PC-3 (cell line): ENCODE measurements around the gene CTRB1. TPM values are rescaled to one million over a fixed set of nuclear protein-coding genes. Genes with fewer than 3 reads are reported as not detected.

Experiments used
- ATAC-seq: fragments of 200-7000 bp; cut with Tn5 transposase; 2 replicates; pipeline ENCODE4 v1.9.1; 2020; ENCODE audit warnings: mild to moderate bottlenecking, moderate library complexity
- BruUV-seq: library from RNA; stranded (reverse); fragments of 400-500 nt; replicated peaks from 2 replicates; lab custom pipeline; 2021; lab: Mats Ljungman, UMichigan
- CTCF ChIA-PET: fragments of 300-600 bp; sonication (Branson Sonifier 250); formaldehyde crosslinking; loops from one replicate; lab custom pipeline; 2022; ENCODE audit warnings: antibody characterized with exemption; lab: Charles Lee
- POLR2A ChIA-PET: fragments of 300-600 bp; sonication (Branson Sonifier 250); formaldehyde crosslinking; loops from one replicate; lab custom pipeline; 2022; ENCODE audit warnings: antibody characterized with exemption; ENCODE audit not compliant: unreplicated experiment; lab: Charles Lee
- DNase-seq: peaks from one replicate; pipeline ENCODE4 v3.0.0-alpha.2; 2015
- H2AFZ ChIP-seq: fragments of 300-600 bp; sonication (generic); 2 replicates; pipeline ENCODE4 v1.6.0; 2016; ENCODE audit warnings: antibody characterized with exemption, low read length
- H3F3A ChIP-seq: fragments of 300-600 bp; sonication (generic); one replicate; pipeline ENCODE4 v1.6.0; 2017; ENCODE audit warnings: antibody characterized with exemption, low read length, control low read depth, mild to moderate bottlenecking; ENCODE audit not compliant: unreplicated experiment
- H3K27ac ChIP-seq: fragments of 300-600 bp; sonication (generic); 2 replicates; pipeline ENCODE4 v1.5.1; 2016; ENCODE audit warnings: mild to moderate bottlenecking, low read length
- H3K27me3 ChIP-seq: fragments of 300-600 bp; sonication (generic); 2 replicates; pipeline ENCODE4 v1.6.1; 2016; ENCODE audit warnings: low read length, mixed read lengths
- H3K36me3 ChIP-seq: fragments of 300-600 bp; sonication (generic); 2 replicates; pipeline ENCODE4 v1.6.1; 2016; ENCODE audit warnings: low read depth, mixed run types, low read length, mixed read lengths
- H3K4me1 ChIP-seq: fragments of 300-600 bp; sonication (generic); 2 replicates; pipeline ENCODE4 v1.5.1; 2016; ENCODE audit warnings: low read length; ENCODE audit not compliant: insufficient read depth
- H3K4me2 ChIP-seq: fragments of 300-600 bp; sonication (generic); 2 replicates; pipeline ENCODE4 v1.6.0; 2016; ENCODE audit warnings: low read length
- H3K4me3 ChIP-seq: fragments of 300-600 bp; sonication (generic); 2 replicates; pipeline ENCODE4 v1.5.1; 2016; ENCODE audit warnings: mild to moderate bottlenecking, low read length, mixed read lengths
- H3K79me2 ChIP-seq: fragments of 300-600 bp; sonication (generic); 2 replicates; pipeline ENCODE4 v1.6.1; 2017; ENCODE audit warnings: low read length, mixed read lengths
- H3K9ac ChIP-seq: fragments of 300-600 bp; sonication (generic); 2 replicates; pipeline ENCODE4 v1.6.0; 2016; ENCODE audit warnings: mild to moderate bottlenecking, low read length
- H3K9me2 ChIP-seq: fragments of 300-600 bp; sonication (generic); replicated peaks from 2 replicates; pipeline ENCODE4 v1.6.1; 2016; ENCODE audit warnings: mixed run types, low read length, mixed read lengths
- H3K9me3 ChIP-seq: fragments of 300-600 bp; sonication (generic); 2 replicates; pipeline ENCODE4 v1.6.1; 2016; ENCODE audit warnings: low read length, mixed read lengths
- H4K20me1 ChIP-seq: fragments of 300-600 bp; sonication (generic); 2 replicates; pipeline ENCODE4 v1.6.1; 2016; ENCODE audit warnings: low read length, mixed read lengths
- CTCF ChIP-seq: fragments of 300-600 bp; sonication (generic); conservative IDR thresholded peaks from 2 replicates; pipeline ENCODE4 v1.5.1; 2017; ENCODE audit warnings: antibody characterized with exemption, low read depth, mild to moderate bottlenecking, low read length
- EZH2 ChIP-seq: fragments of 300-600 bp; sonication (generic); IDR thresholded peaks from one replicate; pipeline ENCODE4 v1.6.1; 2017; ENCODE audit warnings: antibody characterized with exemption, mild to moderate bottlenecking, low read length; ENCODE audit not compliant: unreplicated experiment
- EZH2phosphoT487 ChIP-seq: fragments of 300-600 bp; sonication (generic); IDR thresholded peaks from 2 replicates; pipeline ENCODE4 v1.6.1; 2018; ENCODE audit warnings: mild to moderate bottlenecking, antibody characterized with exemption, low read length, borderline replicate concordance
- intact Hi-C: fragments of 100-400 bp; cut with micrococcal nuclease; formaldehyde crosslinking; loops from 2 replicates; pipeline ENCODE4 v1.9.0; 2023
- total RNA-seq: library from RNA; depleted of rRNA; stranded (reverse); fragments of >200 nt; gene quantifications from 2 replicates; pipeline ENCODE4 v1.2.3, GENCODE V29; 2014

CTRB1 gene
- total RNA-seq, 1 experiment from 2014 or later, result not detected

GRCh38 chr16:75224306-75225082, 5.7 kb downstream of the CTRB1 start:
- CTCF ChIA-PET, result no interaction called here
- Histone ChIP-seq H3K36me3 (peaks cover under 1% of the 10 kb centered on the region; the same call in 1 of the 2 replicates), H3K27ac (no peak overlapping the region), H3K79me2 (no peaks in the 10 kb centered on the region), H3K4me1 (no peaks in the 10 kb centered on the region), H3K4me3 (no peak overlapping the region), H4K20me1 (no peaks in the 10 kb centered on the region), H3K9ac (no peak overlapping the region), H3K9me3 (no peaks in the 10 kb centered on the region), H3K4me2 (no peak overlapping the region), H3K9me2 (no peaks in the 10 kb centered on the region), H2AFZ (no peak overlapping the region), H3K27me3 (no peaks in the 10 kb centered on the region), H3F3A (no peaks in the 10 kb centered on the region)
- POLR2A ChIA-PET, result no interaction called here
- BruUV-seq, result no TSS peak
- DNase-seq (no peak), ATAC-seq (no peak; the same call in 1 of the 2 replicates)
- intact Hi-C loops, result no loop called here
- TF ChIP-seq CTCF, result no peak
- TF ChIP-seq EZH2, result no peak
- TF ChIP-seq EZH2phosphoT487, result no peak

- no peaks in the 10 kb centered on the region for H4K20me1 ChIP-seq
- no peaks in the 10 kb centered on the region for H3K4me1 ChIP-seq
- H3K4me3 ChIP-seq, result no peak overlapping the region
- TF ChIP-seq CTCF (no peak), EZH2phosphoT487 (no peak), EZH2 (no peak)
- DNase-seq, result no peak
- ATAC-seq, result 0 out of 2 replicates have a peak, but pooled peaks have one; percentile 10
- H2AFZ ChIP-seq, result no peak overlapping the region
- no peak overlapping the region for H3K4me2 ChIP-seq
- H3K79me2 ChIP-seq, result no peaks in the 10 kb centered on the region
- no peaks in the 10 kb centered on the region for H3K9me2 ChIP-seq
- no peaks in the 10 kb centered on the region for H3K27me3 ChIP-seq
- no peak overlapping the region for H3K9ac ChIP-seq
- H3K9me3 ChIP-seq, result no peaks in the 10 kb centered on the region
- intact Hi-C loops, result no loop called here
- no peak overlapping the region for H3K27ac ChIP-seq
- peaks cover 5% of the 10 kb centered on the region for H3K36me3 ChIP-seq
- BruUV-seq, result no TSS peak
- H3F3A ChIP-seq, result no peaks in the 10 kb centered on the region
- ChIA-PET CTCF (no interaction called here), POLR2A (no interaction called here)
Measured at GRCh38 chr16:75225092-75225491, 6.3 kb downstream of the CTRB1 start.
